ENCODE data around the gene PRKAR1B. TPM values are rescaled to one million over a fixed set of nuclear protein-coding genes. Genes with fewer than 3 reads are reported as not detected.

Gene PRKAR1B
- polyA plus RNA-seq, 1 of the 3 experiments (the other 2 are of a cell fraction) = 63.7 TPM

DNA sequence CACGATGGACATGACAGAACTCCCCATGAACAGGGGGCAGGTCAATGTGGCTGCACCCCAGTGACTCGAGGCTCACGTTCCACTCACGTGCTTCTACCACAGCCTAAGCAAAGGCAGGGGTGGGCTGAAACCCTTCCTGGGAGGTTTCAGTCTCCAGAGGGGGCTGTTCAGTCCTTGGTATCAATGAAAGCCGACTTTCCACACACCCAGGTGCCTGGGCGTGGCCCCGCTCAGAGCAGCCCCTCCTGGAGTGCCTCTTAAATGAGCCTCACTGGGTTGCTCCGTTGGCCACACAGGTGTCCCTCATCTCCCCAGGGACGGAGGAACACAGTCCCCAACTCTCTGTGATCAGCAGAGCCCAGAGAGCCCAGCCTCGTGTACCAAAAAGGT lies 116.9 kb downstream of the PRKAR1B start:
- peaks cover 0 to 9% of the 10 kb centered on the region in 2 experiments for H3K36me3 ChIP-seq (replicated peaks in 1 of 2; ENCODE audit: control insufficient read depth in 1 of 2, insufficient read depth in 2 of 2, low read length in 1 of 2)
- H3K4me1 ChIP-seq (ENCODE audit: control insufficient read depth in 1 of 2, insufficient read depth in 2 of 2, low read depth in 1 of 2, low read length in 1 of 2) = peaks cover 0 to under 1% of the 10 kb centered on the region in 2 experiments; a peak in 1 of 4 replicates
- no peak for TF ChIP-seq EZH2phosphoT487 (IDR thresholded peaks at IDR 0.05; ENCODE audit: borderline replicate concordance, low read depth)
- H4K20me1 ChIP-seq (ENCODE audit: insufficient read depth) = no peaks in the 10 kb centered on the region
- H3K9me3 ChIP-seq = no peaks in the 10 kb centered on the region
- no peaks in the 10 kb centered on the region for H3K9me2 ChIP-seq
- H3F3A ChIP-seq (replicated peaks; ENCODE audit: insufficient read depth) = peaks cover 9% of the 10 kb centered on the region
- WGBS (ENCODE audit: low lambda C conversion rate) = 91% methylated on average over 10 of the region's 10 CpGs
- H2AFZ ChIP-seq (ENCODE audit: low read depth) = no peak overlapping the region
- no peak overlapping the region for H3K4me3 ChIP-seq (ENCODE audit: low read depth in 2 of 2, low read length in 1 of 2)
- ChIA-PET CTCF (no interaction called here), POLR2A (no interaction called here)
- DNase-seq = no peak
- no peak overlapping the region for H3K4me2 ChIP-seq
- no peak overlapping the region for H3K9ac ChIP-seq
- no peaks in the 10 kb centered on the region for H3K27me3 ChIP-seq (ENCODE audit: insufficient read depth)
- no peak overlapping the region for H3K27ac ChIP-seq (ENCODE audit: low read depth in 2 of 2, low read length in 1 of 2)
- no peaks in the 10 kb centered on the region for H3K79me2 ChIP-seq (ENCODE audit: insufficient read depth)

DNA sequence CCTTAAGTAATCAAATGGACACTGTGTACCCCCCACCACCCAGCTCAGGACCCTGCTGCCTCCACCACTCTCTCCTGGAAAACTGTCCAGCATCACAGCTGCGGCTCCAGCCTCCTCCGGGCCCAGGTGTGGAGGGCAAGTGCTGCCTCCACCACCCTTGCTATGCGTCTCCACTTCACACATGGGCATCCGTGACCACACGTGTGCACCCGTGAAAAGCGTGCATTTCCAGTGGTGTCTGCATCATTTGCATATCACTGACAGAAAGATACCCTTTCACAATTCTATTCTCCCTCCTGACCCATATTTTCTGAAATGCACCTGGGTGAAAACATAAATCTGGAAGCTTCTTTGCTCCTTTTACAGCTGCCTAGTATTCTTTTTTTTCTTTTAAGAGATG lies 117.7 kb downstream of the PRKAR1B start:
- 90% methylated on average over 7 of the region's 7 CpGs for WGBS (ENCODE audit: low lambda C conversion rate)
- Histone ChIP-seq H3K4me2 (no peak overlapping the region), H3K4me1 (ENCODE audit: control insufficient read depth in 1 of 2, insufficient read depth in 2 of 2, low read depth in 1 of 2, low read length in 1 of 2) (peaks cover 0 to 8% of the 10 kb centered on the region in 2 experiments; a peak in 3 of 4 replicates), H3F3A (replicated peaks; ENCODE audit: insufficient read depth) (peaks cover 12% of the 10 kb centered on the region), H4K20me1 (ENCODE audit: insufficient read depth) (no peaks in the 10 kb centered on the region), H3K4me3 (ENCODE audit: low read depth in 2 of 2, low read length in 1 of 2) (no peak overlapping the region), H2AFZ (ENCODE audit: low read depth) (no peak overlapping the region), H3K9me2 (no peaks in the 10 kb centered on the region), H3K27me3 (ENCODE audit: insufficient read depth) (no peaks in the 10 kb centered on the region), H3K27ac (ENCODE audit: low read depth in 2 of 2, low read length in 1 of 2) (no peak overlapping the region), H3K36me3 (replicated peaks in 1 of 2; ENCODE audit: control insufficient read depth in 1 of 2, insufficient read depth in 2 of 2, low read length in 1 of 2) (peaks cover 0 to 10% of the 10 kb centered on the region in 2 experiments), H3K9ac (no peak overlapping the region), H3K9me3 (no peaks in the 10 kb centered on the region), H3K79me2 (ENCODE audit: insufficient read depth) (no peaks in the 10 kb centered on the region)
- ChIA-PET POLR2A (no interaction called here), CTCF (no interaction called here)
- TF ChIP-seq, protein P1, sequence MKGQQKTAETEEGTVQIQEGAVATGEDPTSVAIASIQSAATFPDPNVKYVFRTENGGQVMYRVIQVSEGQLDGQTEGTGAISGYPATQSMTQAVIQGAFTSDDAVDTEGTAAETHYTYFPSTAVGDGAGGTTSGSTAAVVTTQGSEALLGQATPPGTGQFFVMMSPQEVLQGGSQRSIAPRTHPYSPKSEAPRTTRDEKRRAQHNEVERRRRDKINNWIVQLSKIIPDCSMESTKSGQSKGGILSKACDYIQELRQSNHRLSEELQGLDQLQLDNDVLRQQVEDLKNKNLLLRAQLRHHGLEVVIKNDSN (IDR thresholded peaks at IDR 0.05; ENCODE audit: borderline replicate concordance, low read depth) = no peak
- TF ChIP-seq, protein P2, sequence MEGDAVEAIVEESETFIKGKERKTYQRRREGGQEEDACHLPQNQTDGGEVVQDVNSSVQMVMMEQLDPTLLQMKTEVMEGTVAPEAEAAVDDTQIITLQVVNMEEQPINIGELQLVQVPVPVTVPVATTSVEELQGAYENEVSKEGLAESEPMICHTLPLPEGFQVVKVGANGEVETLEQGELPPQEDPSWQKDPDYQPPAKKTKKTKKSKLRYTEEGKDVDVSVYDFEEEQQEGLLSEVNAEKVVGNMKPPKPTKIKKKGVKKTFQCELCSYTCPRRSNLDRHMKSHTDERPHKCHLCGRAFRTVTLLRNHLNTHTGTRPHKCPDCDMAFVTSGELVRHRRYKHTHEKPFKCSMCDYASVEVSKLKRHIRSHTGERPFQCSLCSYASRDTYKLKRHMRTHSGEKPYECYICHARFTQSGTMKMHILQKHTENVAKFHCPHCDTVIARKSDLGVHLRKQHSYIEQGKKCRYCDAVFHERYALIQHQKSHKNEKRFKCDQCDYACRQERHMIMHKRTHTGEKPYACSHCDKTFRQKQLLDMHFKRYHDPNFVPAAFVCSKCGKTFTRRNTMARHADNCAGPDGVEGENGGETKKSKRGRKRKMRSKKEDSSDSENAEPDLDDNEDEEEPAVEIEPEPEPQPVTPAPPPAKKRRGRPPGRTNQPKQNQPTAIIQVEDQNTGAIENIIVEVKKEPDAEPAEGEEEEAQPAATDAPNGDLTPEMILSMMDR (IDR thresholded peaks at IDR 0.05) = no peak
- TF ChIP-seq SIN3A (IDR thresholded peaks at IDR 0.05; ENCODE audit: borderline replicate concordance, low read depth, low read length) = no peak
- no peak for DNase-seq

DNA sequence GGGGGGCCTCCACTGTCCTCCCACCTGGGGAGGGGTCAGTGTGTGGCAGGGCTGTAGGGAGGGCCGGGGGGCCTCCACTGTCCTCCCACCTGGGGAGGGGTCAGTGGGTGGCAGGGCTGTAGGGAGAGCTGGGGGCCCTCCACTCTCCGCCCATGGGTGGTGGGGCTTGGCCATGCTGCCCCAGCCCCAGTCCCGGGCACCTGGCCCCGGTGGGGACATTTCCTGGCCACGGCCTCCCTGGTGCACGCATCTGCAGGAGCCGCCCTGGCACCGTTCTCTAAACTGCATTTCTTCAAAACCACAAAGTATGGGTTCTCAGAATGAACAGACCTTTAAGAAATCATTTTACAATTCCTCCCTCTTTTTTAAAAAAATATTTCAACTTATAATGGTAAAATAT lies 118.1 kb downstream of the PRKAR1B start:
- peaks cover 0 to 12% of the 10 kb centered on the region in 2 experiments; a peak in 3 of 4 replicates for H3K4me1 ChIP-seq (ENCODE audit: control insufficient read depth in 1 of 2, insufficient read depth in 2 of 2, low read depth in 1 of 2, low read length in 1 of 2)
- H3K27ac ChIP-seq (ENCODE audit: low read depth in 2 of 2, low read length in 1 of 2) = no peak overlapping the region
- no peaks in the 10 kb centered on the region for H4K20me1 ChIP-seq (ENCODE audit: insufficient read depth)
- no peaks in the 10 kb centered on the region for H3K9me3 ChIP-seq
- no peak for DNase-seq
- H3K9me2 ChIP-seq = no peaks in the 10 kb centered on the region
- no peaks in the 10 kb centered on the region for H3K27me3 ChIP-seq (ENCODE audit: insufficient read depth)
- WGBS (ENCODE audit: low lambda C conversion rate) = 96% methylated on average over 7 of the region's 8 CpGs
- TF ChIP-seq, protein P2 (IDR thresholded peaks at IDR 0.05) = no peak
- TF ChIP-seq TEAD4 (IDR thresholded peaks at IDR 0.05; ENCODE audit: borderline replicate concordance, insufficient read depth) (no peak), EZH2phosphoT487 (IDR thresholded peaks at IDR 0.05; ENCODE audit: borderline replicate concordance, low read depth) (no peak), FOSL2 (IDR thresholded peaks at IDR 0.05; ENCODE audit: borderline replicate concordance, low read depth) (no peak), SMC3 (IDR thresholded peaks at IDR 0.05; ENCODE audit: low read depth, low read length) (no peak), TCF12 (IDR thresholded peaks at IDR 0.05) (no peak), JUND (IDR thresholded peaks at IDR 0.05) (no peak), RXRA (IDR thresholded peaks at IDR 0.05; ENCODE audit: borderline replicate concordance, low read depth) (no peak), YY1 (IDR thresholded peaks at IDR 0.05; ENCODE audit: low read depth) (no peak)
- TF ChIP-seq, protein P3, sequence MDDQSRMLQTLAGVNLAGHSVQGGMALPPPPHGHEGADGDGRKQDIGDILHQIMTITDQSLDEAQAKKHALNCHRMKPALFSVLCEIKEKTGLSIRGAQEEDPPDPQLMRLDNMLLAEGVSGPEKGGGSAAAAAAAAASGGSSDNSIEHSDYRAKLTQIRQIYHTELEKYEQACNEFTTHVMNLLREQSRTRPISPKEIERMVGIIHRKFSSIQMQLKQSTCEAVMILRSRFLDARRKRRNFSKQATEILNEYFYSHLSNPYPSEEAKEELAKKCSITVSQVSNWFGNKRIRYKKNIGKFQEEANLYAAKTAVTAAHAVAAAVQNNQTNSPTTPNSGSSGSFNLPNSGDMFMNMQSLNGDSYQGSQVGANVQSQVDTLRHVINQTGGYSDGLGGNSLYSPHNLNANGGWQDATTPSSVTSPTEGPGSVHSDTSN (IDR thresholded peaks at IDR 0.05) = no peak
- TF ChIP-seq, protein P4, sequence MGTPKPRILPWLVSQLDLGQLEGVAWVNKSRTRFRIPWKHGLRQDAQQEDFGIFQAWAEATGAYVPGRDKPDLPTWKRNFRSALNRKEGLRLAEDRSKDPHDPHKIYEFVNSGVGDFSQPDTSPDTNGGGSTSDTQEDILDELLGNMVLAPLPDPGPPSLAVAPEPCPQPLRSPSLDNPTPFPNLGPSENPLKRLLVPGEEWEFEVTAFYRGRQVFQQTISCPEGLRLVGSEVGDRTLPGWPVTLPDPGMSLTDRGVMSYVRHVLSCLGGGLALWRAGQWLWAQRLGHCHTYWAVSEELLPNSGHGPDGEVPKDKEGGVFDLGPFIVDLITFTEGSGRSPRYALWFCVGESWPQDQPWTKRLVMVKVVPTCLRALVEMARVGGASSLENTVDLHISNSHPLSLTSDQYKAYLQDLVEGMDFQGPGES (IDR thresholded peaks at IDR 0.05; ENCODE audit: low read depth, low read length) = no peak
- POLR2A ChIA-PET = no interaction called here
- no peak overlapping the region for H3K9ac ChIP-seq
- peaks cover 14% of the 10 kb centered on the region for H3F3A ChIP-seq (replicated peaks; ENCODE audit: insufficient read depth)
- H3K4me3 ChIP-seq (ENCODE audit: low read depth in 2 of 2, low read length in 1 of 2) = no peak overlapping the region
- H3K79me2 ChIP-seq (ENCODE audit: insufficient read depth) = no peaks in the 10 kb centered on the region
- no peak overlapping the region for H2AFZ ChIP-seq (ENCODE audit: low read depth)
- CTCF ChIA-PET = no interaction called here
- peaks cover 0 to 10% of the 10 kb centered on the region in 2 experiments for H3K36me3 ChIP-seq (replicated peaks in 1 of 2; ENCODE audit: control insufficient read depth in 1 of 2, insufficient read depth in 2 of 2, low read length in 1 of 2)
- H3K4me2 ChIP-seq = no peak overlapping the region
